Hepatocyte (in vitro differentiated cells): ENCODE results near the gene PTPRU. TPM values are rescaled to one million over a fixed set of nuclear protein-coding genes. Genes with fewer than 3 reads are reported as not detected.

Experiments used
- DNase-seq: peaks from one replicate; pipeline ENCODE4 v3.0.0-alpha.2; 2016; ENCODE audit warnings: low spot score
- H2AFZ ChIP-seq: fragments of 200-600 bp; sonication (generic); 2 replicates; pipeline ENCODE4 v1.6.0; 2016; ENCODE audit warnings: antibody characterized with exemption, mild to moderate bottlenecking
- H3K27ac ChIP-seq: fragments of 200-600 bp; sonication (generic); 2 replicates; pipeline ENCODE4 v1.5.1; 2016; ENCODE audit warnings: mild to moderate bottlenecking
- H3K27me3 ChIP-seq: fragments of 200-600 bp; sonication (generic); 2 replicates; pipeline ENCODE4 v1.6.1; 2016
- H3K36me3 ChIP-seq: fragments of 200-600 bp; sonication (generic); replicated peaks from 2 replicates; pipeline ENCODE4 v1.5.1; 2016; ENCODE audit warnings: low read depth; ENCODE audit not compliant: insufficient read depth
- H3K4me1 ChIP-seq: fragments of 200-600 bp; sonication (generic); 2 replicates; pipeline ENCODE4 v1.5.1; 2016; ENCODE audit warnings: mild to moderate bottlenecking, moderate library complexity; ENCODE audit not compliant: insufficient read depth
- H3K4me2 ChIP-seq: fragments of 200-600 bp; sonication (generic); 2 replicates; pipeline ENCODE4 v1.6.0; 2016
- H3K4me3 ChIP-seq: fragments of 200-600 bp; sonication (generic); 2 replicates; pipeline ENCODE4 v1.5.1; 2016; ENCODE audit warnings: mild to moderate bottlenecking
- H3K79me2 ChIP-seq: fragments of 200-600 bp; sonication (generic); 2 replicates; pipeline ENCODE4 v1.6.0; 2017; ENCODE audit warnings: mild to moderate bottlenecking
- H3K9me2 ChIP-seq: fragments of 200-600 bp; sonication (generic); replicated peaks from 2 replicates; pipeline ENCODE4 v1.6.0; 2017; ENCODE audit warnings: mild to moderate bottlenecking; ENCODE audit not compliant: insufficient read depth
- H3K9me3 ChIP-seq: fragments of 200-600 bp; sonication (generic); 2 replicates; pipeline ENCODE4 v1.5.1; 2016; ENCODE audit warnings: low read depth, mild to moderate bottlenecking
- H4K20me1 ChIP-seq: fragments of 200-600 bp; sonication (generic); 2 replicates; pipeline ENCODE4 v1.6.0; 2016; ENCODE audit warnings: mild to moderate bottlenecking; ENCODE audit not compliant: insufficient read depth, poor library complexity, severe bottlenecking
- CTCF ChIP-seq: fragments of 200-600 bp; sonication (generic); IDR thresholded peaks from 2 replicates; pipeline ENCODE4 v1.5.1; 2016; ENCODE audit warnings: antibody characterized with exemption, mild to moderate bottlenecking; ENCODE audit not compliant: poor library complexity
- EZH2 ChIP-seq: fragments of 200-600 bp; sonication (generic); IDR thresholded peaks from 2 replicates; pipeline ENCODE4 v1.6.1; 2016; ENCODE audit warnings: antibody characterized with exemption, mild to moderate bottlenecking, borderline replicate concordance
- EZH2phosphoT487 ChIP-seq: fragments of 200-600 bp; sonication (generic); IDR thresholded peaks from one replicate; pipeline ENCODE4 v1.6.1; 2018; ENCODE audit warnings: antibody characterized with exemption, mild to moderate bottlenecking, low read depth, moderate library complexity; ENCODE audit not compliant: unreplicated experiment, severe bottlenecking
- WGBS: methylation state at CpG from one replicate; pipeline ENCODE4 v1.1.6; 2016; ENCODE audit warnings: low lambda C conversion rate; ENCODE audit errors: missing lambda C conversion rate; 5-methylcytosine and 5-hydroxymethylcytosine counted together
- polyA plus RNA-seq: library from polyadenylated mRNA; unstranded; fragments of >200 nt; fragmentation: Nextera tagmentation; extraction: Ambion mirVana; gene quantifications from 2 replicates; pipeline ENCODE4 v1.2.1, GENCODE V29; 2016
- total RNA-seq: library from RNA; depleted of rRNA; stranded (reverse); fragments of >200 nt; gene quantifications from 2 replicates; pipeline ENCODE4 v1.2.3, GENCODE V29; 2014

The PTPRU gene
- total and polyA plus RNA-seq, 2 experiments from 2014 or later: 34.3 to 38.7 TPM

- Histone ChIP-seq H4K20me1 (no peaks in the 10 kb centered on the region), H3K36me3 (no peaks in the 10 kb centered on the region), H3K4me2 (no peak overlapping the region), H3K4me3 (no peak overlapping the region), H3K9me3 (peaks cover 3% of the 10 kb centered on the region), H3K27ac (no peak overlapping the region), H3K4me1 (no peaks in the 10 kb centered on the region), H3K9me2 (no peaks in the 10 kb centered on the region), H3K27me3 (no peaks in the 10 kb centered on the region), H2AFZ (no peak overlapping the region), H3K79me2 (no peaks in the 10 kb centered on the region)
- DNase-seq: peak; percentile 1
- TF ChIP-seq CTCF (no peak), EZH2 (no peak), EZH2phosphoT487 (no peak)
- 80% methylated on average over 6 of the region's 6 CpGs for WGBS
These were observed 44.2 kb downstream of the PTPRU start for GRCh38 chr1:29280409-29281131.

GRCh38 chr1:29281571-29281970 lies 45.2 kb downstream of the PTPRU start:
- Histone ChIP-seq H3K9me3 (peaks cover 3% of the 10 kb centered on the region), H3K36me3 (no peaks in the 10 kb centered on the region), H3K9me2 (no peaks in the 10 kb centered on the region), H3K4me3 (no peak overlapping the region), H2AFZ (no peak overlapping the region), H3K79me2 (no peaks in the 10 kb centered on the region), H4K20me1 (no peaks in the 10 kb centered on the region), H3K27me3 (no peaks in the 10 kb centered on the region), H3K27ac (no peak overlapping the region), H3K4me1 (no peaks in the 10 kb centered on the region), H3K4me2 (no peak overlapping the region)
- DNase-seq: no peak
- TF ChIP-seq CTCF: no peak
- TF ChIP-seq EZH2phosphoT487: no peak
- TF ChIP-seq EZH2: no peak
- 62% methylated on average over 3 of the region's 3 CpGs for WGBS

- Histone ChIP-seq H3K9me2 (no peaks in the 10 kb centered on the region), H3K4me2 (no peak overlapping the region), H3K9me3 (no peaks in the 10 kb centered on the region), H3K4me1 (no peaks in the 10 kb centered on the region), H3K36me3 (no peaks in the 10 kb centered on the region), H3K27me3 (no peaks in the 10 kb centered on the region), H3K27ac (no peak overlapping the region), H2AFZ (no peak overlapping the region), H3K4me3 (no peak overlapping the region), H3K79me2 (no peaks in the 10 kb centered on the region), H4K20me1 (no peaks in the 10 kb centered on the region)
- TF ChIP-seq CTCF (no peak), EZH2 (no peak), EZH2phosphoT487 (no peak)
- peak; percentile 2 for DNase-seq
- 96% methylated on average over 19 of the region's 19 CpGs for WGBS
These were observed 46.0 kb downstream of the PTPRU start for GRCh38 chr1:29282135-29282923.
